Middle frontal gyrus (tissue), 1 donor: ENCODE results near the gene G3BP1.
A peak's percentile ranks its signal among the peaks of the same experiment; 100 is the strongest.
"Not testable (repeated sequence)": the region's sequence is repeated elsewhere in the genome, so short reads cannot be mapped to it uniquely, and the experiment has no call there.

Source experiments
- DNase-seq: peaks from one replicate; pipeline ENCODE4 v3.0.0-alpha.2; 2015; ENCODE audit warnings: low spot score; ENCODE audit errors: extremely low spot score

G3BP1 gene

DNA sequence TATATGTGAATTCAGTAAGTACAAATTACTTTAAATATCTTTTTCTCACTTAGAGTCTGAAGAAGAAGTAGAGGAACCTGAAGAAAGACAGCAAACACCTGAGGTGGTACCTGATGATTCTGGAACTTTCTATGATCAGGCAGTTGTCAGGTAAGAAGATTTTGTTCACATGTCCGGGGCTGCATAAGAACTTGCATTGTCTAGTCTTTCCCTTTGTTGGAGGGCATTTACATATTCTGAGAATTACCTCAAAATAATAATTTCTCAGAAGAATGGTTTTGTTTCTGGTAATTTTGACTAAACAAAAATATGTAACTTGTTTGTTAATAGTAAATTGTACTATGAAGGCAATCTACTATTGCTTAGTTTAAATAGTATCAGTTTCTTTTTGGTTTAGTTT lies 23.7 kb downstream of the G3BP1 start:
- no peak for DNase-seq

DNA sequence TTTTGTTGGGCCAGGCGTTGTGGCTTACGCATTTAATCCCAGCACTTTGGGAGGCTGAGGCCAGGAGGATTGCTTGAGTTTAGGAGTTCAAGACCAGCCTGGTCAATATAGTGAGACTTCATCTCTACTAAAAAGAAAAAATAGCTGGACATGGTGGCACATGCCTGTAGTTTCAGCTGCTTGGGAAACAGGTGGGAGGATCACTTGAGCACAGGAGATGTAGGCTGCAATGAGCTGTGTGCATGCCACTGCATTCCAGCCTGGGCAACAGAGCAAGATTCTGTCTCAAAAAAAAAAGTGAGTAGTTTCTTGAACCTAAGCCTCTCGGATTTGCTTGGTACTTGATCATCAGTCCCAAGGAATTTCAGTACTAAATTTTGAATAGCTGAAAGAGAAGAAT lies 26.9 kb downstream of the G3BP1 start:
- DNase-seq, result no peak

DNA sequence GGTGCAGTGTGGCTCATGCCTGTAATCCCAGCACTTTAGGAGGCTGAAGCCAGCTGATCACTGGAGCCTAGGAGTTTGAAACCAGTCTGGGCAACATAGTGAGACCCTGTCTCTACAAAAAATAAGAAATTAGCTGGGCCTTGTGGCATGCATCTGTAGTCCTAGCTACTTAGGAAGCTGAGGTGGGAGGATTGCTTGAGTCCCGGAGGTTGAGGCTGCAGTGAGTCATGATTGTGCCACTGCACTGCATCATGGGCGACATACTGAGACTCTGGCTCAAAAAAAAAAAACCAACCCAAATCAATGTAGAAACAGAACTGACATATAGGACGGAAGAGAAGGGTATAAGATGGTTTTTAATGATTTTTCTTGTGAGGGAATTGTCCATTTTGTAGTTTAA lies 27.7 kb downstream of the G3BP1 start:
- no peak for DNase-seq

DNA sequence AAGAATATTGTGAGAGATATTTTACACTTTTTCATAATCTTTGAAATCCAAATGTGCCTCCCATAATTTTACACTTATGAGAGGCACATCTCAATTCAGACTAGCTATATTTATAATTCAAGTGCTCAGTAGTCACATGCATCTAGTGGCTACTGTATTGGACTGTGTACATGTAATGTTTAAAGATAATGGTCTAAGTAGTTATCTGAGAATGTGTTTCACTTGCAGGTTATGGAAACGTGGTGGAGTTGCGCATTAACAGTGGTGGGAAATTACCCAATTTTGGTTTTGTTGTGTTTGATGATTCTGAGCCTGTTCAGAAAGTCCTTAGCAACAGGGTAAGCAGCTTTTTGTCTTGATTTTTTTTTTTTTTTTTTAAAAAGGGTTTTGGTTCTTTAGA lies 28.8 kb downstream of the G3BP1 start:
- DNase-seq, result no peak

GRCh38 chr5:151805414-151806223 lies 33.9 kb downstream of the G3BP1 start:
- no peak for DNase-seq

DNA sequence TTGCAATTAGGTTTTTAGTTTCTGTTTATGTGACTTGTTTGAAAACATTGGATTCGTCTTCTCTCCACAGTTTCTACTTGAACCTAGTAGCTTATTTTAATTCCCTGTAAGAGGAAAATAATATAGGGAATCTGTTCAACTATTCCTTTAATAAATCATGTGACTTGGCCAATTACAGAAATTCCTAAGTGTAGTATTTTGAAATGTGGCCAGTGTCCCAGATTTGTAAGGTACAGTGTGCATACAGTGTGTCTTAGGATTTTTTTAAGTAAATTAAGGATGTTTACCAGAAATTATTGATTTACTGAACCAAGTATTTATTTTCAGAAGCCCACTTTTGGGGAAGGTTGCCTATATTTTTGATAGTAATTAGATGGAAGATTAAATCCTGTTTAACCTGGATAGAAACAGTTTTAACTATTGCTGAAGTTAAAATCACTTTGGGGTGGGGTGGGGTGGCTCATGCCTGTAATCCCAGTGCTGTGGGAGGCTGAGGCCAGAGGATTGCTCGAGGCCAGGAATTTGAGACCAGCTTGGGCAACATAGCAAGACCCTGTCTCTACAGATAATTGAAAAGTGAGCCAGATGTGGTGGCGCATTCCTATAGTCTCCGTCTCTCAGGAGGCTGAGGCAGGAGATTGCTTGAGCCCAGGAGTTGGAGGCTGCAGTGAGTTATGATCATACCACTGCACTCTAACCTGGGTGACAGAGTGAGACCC lies 36.9 kb downstream of the G3BP1 start:
- no peak for DNase-seq

- DNase-seq, result no peak
These were observed 38.7 kb downstream of the G3BP1 start for GRCh38 chr5:151810449-151810848.

- DNase-seq, result no peak
These were observed 39.1 kb downstream of the G3BP1 start for GRCh38 chr5:151810897-151811296.

GRCh38 chr5:151811593-151812321 lies 40.0 kb downstream of the G3BP1 start:
- DNase-seq, result no peak

- DNase-seq, result no peak
These were observed 41.1 kb downstream of the G3BP1 start for GRCh38 chr5:151812757-151813309.

DNA sequence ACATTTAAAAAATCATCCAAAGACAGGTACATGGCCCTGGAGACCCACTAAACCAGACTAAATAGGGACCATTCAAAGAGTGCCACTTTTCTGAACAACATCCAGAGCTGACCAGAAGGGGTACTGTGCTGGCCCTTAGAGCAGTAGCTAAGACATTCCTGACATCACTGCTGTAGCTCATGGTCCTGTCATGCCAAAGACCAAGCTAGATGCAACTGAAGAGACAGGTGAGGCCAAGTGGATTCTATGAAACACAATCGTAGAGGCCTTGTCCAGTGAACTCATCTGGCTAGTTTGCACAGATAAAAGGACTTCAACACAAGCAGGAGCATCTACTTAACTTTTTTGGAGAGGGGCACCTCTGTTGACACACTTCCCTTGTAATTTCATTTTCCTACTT lies 43.3 kb downstream of the G3BP1 start:
- DNase-seq, result no peak

DNA sequence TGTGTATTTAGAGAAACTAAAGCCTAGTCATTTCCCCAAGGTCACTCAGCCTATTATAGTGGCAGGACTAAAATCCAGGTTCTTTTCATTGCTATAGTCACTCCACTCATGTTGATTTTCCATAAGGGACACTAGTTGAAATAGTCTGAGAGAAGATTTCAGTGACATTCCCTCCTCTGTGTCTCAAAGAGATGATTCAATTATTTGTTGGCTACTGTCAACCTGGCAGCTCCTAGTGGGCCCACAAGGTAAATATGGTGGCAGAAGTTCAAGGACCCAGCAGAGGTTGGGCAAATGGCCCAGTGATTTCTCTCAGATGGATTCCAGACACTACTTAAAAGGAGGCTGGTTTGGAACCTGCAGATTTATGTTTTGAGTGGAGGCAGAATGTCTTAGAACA lies 48.1 kb downstream of the G3BP1 start:
- DNase-seq, result no peak

DNA sequence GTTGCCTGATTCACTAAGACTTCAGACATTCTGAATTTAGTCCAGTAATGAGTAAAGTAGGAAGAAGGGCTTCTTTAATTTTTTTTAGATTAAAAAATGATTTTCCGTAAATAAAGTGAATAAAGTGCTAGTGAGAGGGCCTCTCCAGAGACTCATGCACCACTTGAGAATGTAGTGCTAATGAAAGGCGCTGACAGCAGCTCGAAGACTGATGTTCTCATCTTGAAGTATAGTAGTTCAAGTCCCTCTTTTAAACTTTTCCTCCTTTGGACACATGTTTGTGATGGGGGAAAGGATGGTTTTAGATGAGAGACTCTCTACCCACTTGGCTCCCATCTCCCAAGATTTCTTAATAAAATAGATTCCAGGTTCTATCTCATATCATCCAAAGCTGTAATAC lies 48.5 kb downstream of the G3BP1 start:
- no peak for DNase-seq

DNA sequence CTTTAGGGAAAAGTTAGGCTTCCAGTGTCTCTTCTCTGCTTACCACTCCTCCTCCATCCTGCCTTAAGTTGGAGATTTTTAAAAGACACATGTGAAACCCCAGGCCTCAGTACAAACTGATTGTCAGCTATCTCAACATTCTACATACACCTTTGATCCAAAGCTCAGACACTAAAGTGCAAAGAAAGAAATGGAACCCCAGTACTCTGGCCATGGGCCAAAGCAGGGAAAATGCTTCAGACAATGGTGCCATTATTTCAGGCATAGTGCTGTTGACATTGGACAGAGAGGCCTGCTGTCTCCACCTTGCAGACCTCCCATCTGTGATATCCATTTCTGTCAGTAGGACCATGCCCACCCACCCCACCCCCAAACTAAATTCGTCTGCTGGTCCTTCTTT lies 49.1 kb downstream of the G3BP1 start:
- DNase-seq, result no peak

DNA sequence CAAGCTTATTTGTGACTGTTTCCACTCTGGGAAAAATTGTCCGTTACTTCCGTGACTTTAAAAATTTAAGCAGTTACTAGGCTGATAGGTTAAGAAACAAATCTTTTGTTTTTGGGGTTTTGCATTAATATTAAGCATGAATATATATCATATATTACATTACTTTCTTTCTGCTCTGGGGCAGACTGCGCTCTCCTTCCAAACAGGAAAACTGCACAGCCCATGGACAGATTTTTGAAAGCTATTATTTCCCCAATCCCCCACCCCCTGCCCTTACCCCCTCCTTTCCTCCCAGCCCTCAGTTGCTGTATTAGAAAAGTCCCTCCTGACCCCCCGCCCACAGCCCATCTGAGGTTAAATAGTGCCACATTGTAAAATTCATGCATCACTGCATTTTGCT lies 50.4 kb downstream of the G3BP1 start:
- DNase-seq, result no peak

DNA sequence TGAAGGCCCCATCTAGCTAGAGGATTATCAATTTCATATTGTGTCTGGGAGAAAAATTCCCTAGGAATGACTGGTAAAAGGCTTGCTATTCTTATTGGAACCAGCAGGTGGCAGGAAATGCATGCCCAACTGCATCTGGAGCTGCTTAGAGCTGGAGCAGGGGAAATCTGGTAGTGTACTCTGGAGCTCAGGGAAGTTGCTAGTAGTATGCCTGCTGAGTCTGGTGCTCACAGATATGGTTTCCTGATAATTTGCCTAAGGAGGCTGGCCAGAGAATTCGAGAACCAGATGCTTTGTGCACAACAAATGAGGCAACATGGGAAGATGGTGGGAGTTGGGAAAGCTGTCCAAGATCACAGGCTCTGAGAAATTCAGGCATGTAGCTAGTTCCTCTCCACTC lies 53.7 kb downstream of the G3BP1 start:
- peak; percentile 66 for DNase-seq

DNA sequence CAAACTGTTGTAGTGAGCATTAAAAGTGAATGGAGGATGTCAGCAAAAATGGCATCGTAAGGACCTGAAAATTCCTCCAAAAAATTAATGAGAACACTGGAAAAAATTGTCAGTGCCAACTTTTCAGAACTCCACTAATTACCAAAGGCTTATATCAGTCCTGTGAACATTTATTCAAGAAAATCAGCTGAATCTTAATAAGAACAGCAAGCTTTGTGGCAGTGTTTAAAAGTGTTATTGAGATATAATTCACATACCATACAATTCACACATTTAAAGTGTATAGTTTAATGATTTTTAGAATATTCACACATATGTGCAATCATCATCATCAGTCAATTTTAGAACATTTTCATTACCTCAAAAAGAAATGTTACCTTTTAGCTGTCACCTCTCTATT lies 57.6 kb downstream of the G3BP1 start:
- DNase-seq, result no peak

- not testable (repeated sequence) for DNase-seq
These were observed 61.1 kb downstream of the G3BP1 start for GRCh38 chr5:151832843-151833242.

- no peak for DNase-seq
These were observed 75.0 kb downstream of the G3BP1 start for GRCh38 chr5:151846765-151847164.

DNA sequence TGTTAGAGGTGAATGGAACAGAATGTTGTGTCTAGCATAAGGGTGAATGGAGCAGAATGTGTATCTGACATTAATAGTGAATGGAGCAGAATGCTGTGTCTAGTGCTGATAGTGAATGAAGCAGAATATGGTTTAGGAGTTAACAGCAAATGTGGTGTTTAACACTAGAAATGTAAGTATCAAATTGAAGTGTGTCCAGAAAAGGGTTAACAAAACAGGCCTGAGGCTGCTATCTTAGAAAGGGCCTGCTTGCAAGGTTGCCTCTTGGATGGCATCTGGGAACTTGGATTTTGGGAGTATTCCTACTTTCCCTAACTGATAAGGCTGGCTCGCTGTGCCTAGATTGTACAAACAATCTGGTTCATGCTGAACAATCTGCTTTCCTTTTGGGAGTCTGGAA lies 76.1 kb downstream of the G3BP1 start:
- DNase-seq, result no peak

GRCh38 chr5:151855701-151856100 lies 83.9 kb downstream of the G3BP1 start:
- no peak for DNase-seq

DNA sequence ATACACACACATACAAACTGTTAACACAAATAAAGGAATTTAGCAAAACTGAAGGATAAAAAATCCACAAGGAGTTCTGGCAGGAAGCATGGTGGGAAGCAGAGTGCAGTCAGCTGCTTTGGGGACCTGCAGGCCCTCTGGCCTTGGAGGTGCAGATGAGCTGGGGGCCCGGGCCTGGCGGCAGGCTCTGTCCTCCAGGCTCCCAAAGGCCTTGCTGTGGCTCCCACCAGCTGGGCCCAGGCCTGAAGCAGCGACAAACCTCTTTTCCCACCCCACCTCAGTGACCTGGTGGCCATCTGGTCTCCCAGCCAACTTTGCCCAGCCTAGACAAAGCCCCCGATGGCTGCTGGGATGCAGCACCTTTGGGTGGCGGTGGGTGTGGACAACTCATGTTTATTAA lies 85.1 kb downstream of the G3BP1 start:
- DNase-seq, result no peak
